HepG2 (cell line): Measurements from ENCODE around the gene CFAP100.

Source experiments
- CBFB ChIP-seq: sonication (generic); formaldehyde crosslinking; IDR thresholded peaks from 2 replicates; pipeline ENCODE4 v1.4.0; 2020; ENCODE audit warnings: missing genetic modification reagents
- CREM ChIP-seq, 2 experiments: sonication (generic) in 1 of 2; formaldehyde crosslinking in 1 of 2; IDR thresholded peaks; 2 replicates each; pipeline versions ENCODE4 v1.4.0 to v1.6.1; 2016 to 2020; ENCODE audit warnings: antibody characterized with exemption in 1 of 2, mild to moderate bottlenecking in 1 of 2, missing genetic modification reagents in 1 of 2
- HDAC2 ChIP-seq: sonication (generic); formaldehyde crosslinking; IDR thresholded peaks from 2 replicates; pipeline ENCODE4 v1.4.0; 2020; ENCODE audit warnings: missing genetic modification reagents
- POLR2AphosphoS2 ChIP-seq: IDR thresholded peaks from 2 replicates; pipeline ENCODE4 v1.6.1; 2011; ENCODE audit warnings: low read depth, low read length, improper control_type of control experiment
- U2AF1 ChIP-seq: fragments of 200-400 bp; formaldehyde crosslinking; optimal IDR thresholded peaks from 2 replicates; pipeline ENCODE3; 2017; ENCODE audit warnings: mild to moderate bottlenecking, low read depth, low read length
- USF2 ChIP-seq, 2 experiments: sonication (generic) in 1 of 2; formaldehyde crosslinking in 1 of 2; IDR thresholded peaks; 2 replicates each; pipeline versions ENCODE4 v1.5.1 to v1.6.1; 2011 to 2020; ENCODE audit warnings: borderline replicate concordance in 1 of 2, low read depth in 1 of 2, low read length in 1 of 2, mild to moderate bottlenecking in 1 of 2, missing genetic modification reagents in 1 of 2, moderate library complexity in 1 of 2
- ZBTB33 ChIP-seq: sonication (generic); formaldehyde crosslinking; IDR thresholded peaks from 2 replicates; pipeline ENCODE4 v1.4.0; 2020; ENCODE audit warnings: missing genetic modification reagents
- ZFP1 ChIP-seq: IDR thresholded peaks from 2 replicates; pipeline ENCODE4 v1.6.1; 2016
- ZFP91 ChIP-seq: sonication (generic); formaldehyde crosslinking; IDR thresholded peaks from 2 replicates; pipeline ENCODE4 v1.9.0; 2022; ENCODE audit warnings: missing genetic modification reagents, mild to moderate bottlenecking, borderline replicate concordance
- ZFYVE20 ChIP-seq: sonication (generic); formaldehyde crosslinking; IDR thresholded peaks from 2 replicates; pipeline ENCODE4 v1.8.0; 2023; ENCODE audit warnings: low read depth, mild to moderate bottlenecking, moderate library complexity, missing genetic modification reagents, borderline replicate concordance
- ZNF232 ChIP-seq: sonication (generic); formaldehyde crosslinking; IDR thresholded peaks from 2 replicates; pipeline ENCODE4 v1.4.0; 2020; ENCODE audit warnings: missing genetic modification reagents, borderline replicate concordance
- ZNF501 ChIP-seq: sonication (generic); formaldehyde crosslinking; IDR thresholded peaks from 2 replicates; pipeline ENCODE4 v1.5.1; 2020; ENCODE audit warnings: mild to moderate bottlenecking, moderate library complexity, missing genetic modification reagents

GRCh38 chr3:126408099-126408498 lies 13.4 kb downstream of the CFAP100 start:
- TF ChIP-seq U2AF1 (no peak), HDAC2 (CRISPR knock-in tag) (no peak), CBFB (CRISPR knock-in tag) (no peak), ZFYVE20 (no peak), ZFP91 (CRISPR knock-in tag) (no peak), ZBTB33 (no peak), ZFP1 (CRISPR knock-in tag) (no peak), POLR2AphosphoS2 (no peak), CREM (IDR thresholded peaks at IDR 0.05) (no peak), CREM (CRISPR knock-in tag; IDR thresholded peaks at IDR 0.05) (no peak), USF2 (IDR thresholded peaks at IDR 0.05; ENCODE audit: low read depth, low read length) (no peak), USF2 (CRISPR knock-in tag; IDR thresholded peaks at IDR 0.05; ENCODE audit: borderline replicate concordance) (no peak), ZNF232 (CRISPR knock-in tag) (no peak), ZNF501 (CRISPR knock-in tag) (no peak)
